ENCODE data around the gene TBC1D3E.
"Not testable (repeated sequence)": the region's sequence is repeated elsewhere in the genome, so short reads cannot be mapped to it uniquely, and the experiment has no call there.

TBC1D3E gene

GRCh38 chr17:38127651-38128050, at the start of gene TBC1D3E:
TBC1D3E (plus strand) TSS chr17:38127951; CDS start chr17:38129496, 1,545 bp downstream.
- not testable (repeated sequence) for DNase-seq

DNA sequence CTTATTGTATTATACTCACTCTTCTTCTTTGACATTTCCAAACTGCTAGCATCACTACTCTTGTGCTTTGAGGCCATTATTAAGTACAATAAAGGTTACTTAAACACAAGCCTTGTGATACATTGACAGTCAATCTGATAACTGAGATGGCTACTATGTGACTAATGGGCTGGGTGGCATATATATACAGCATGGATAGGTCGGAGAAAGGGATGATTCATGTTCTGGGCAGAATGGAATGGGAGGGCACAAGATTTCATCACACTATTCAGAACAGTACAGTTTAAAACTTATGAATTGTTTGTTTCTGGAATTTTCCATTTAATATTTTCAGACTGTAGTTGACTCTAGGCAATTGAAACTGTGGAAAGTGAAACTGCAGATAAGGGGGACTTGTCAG, 40.4 kb upstream of the TBC1D3E start:
- not testable (repeated sequence) for DNase-seq

- DNase-seq, result not testable (repeated sequence)
Measured at GRCh38 chr17:38088120-38088519, 39.6 kb upstream of the TBC1D3E start.

- not testable (repeated sequence) for DNase-seq
Measured at GRCh38 chr17:38094059-38094694, 33.6 kb upstream of the TBC1D3E start.

DNA sequence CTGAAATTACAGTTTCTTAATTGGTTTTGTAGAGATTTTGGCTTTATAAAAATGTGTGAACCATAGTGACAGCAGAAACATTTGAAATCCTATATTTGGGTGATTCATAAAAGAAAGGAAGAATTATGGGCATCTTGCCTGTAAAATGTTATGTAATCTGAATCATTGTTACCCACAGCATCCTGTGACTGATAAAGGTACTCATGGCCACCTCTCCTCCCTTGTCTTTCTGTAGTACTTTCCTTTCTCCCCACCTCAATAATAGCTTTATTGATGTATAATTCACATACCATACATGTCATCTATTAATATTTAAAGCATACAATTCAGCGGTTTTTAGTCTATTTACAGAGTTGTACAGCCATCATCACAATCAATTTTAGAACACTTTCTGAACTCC, 28.5 kb upstream of the TBC1D3E start:
- not testable (repeated sequence) for DNase-seq

DNA sequence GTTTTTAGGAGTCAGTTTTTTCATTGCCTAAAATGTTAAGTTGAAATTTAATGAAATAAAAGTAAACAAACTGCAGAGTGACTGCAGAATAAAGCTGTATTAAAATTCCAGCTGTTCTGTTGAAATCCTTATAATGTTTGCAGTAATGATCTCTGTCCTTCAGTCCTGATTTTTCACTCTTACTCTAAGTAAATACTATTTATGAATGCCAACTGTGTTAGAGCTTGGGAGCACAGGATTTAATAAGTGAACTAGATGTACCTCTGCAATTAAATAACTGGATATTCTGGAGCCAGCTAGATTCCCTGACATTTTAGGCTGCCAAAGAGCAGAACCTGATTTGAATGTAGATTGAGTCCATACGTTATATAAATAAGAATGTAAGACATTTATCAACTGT, 7.9 kb upstream of the TBC1D3E start:
- not testable (repeated sequence) for DNase-seq

- DNase-seq, result not testable (repeated sequence)
Measured at GRCh38 chr17:38134860-38135259, 7.1 kb downstream of the TBC1D3E start.
